EH (cell line): ENCODE data around the gene COL5A3.

Experiments used
- DNase-seq: peaks from one replicate; pipeline ENCODE4 v3.0.0-alpha.2; 2015; ENCODE audit warnings: low read depth

COL5A3 gene

GRCh38 chr19:10010939-10011338 is 635 bp upstream of the COL5A3 start:
- DNase-seq = no peak

GRCh38 chr19:10009714-10010224 is 535 bp downstream of the COL5A3 start:
- peak; percentile 29 for DNase-seq

- no peak for DNase-seq
These were observed 2.0 kb downstream of the COL5A3 start for GRCh38 chr19:10008184-10008765.

DNA sequence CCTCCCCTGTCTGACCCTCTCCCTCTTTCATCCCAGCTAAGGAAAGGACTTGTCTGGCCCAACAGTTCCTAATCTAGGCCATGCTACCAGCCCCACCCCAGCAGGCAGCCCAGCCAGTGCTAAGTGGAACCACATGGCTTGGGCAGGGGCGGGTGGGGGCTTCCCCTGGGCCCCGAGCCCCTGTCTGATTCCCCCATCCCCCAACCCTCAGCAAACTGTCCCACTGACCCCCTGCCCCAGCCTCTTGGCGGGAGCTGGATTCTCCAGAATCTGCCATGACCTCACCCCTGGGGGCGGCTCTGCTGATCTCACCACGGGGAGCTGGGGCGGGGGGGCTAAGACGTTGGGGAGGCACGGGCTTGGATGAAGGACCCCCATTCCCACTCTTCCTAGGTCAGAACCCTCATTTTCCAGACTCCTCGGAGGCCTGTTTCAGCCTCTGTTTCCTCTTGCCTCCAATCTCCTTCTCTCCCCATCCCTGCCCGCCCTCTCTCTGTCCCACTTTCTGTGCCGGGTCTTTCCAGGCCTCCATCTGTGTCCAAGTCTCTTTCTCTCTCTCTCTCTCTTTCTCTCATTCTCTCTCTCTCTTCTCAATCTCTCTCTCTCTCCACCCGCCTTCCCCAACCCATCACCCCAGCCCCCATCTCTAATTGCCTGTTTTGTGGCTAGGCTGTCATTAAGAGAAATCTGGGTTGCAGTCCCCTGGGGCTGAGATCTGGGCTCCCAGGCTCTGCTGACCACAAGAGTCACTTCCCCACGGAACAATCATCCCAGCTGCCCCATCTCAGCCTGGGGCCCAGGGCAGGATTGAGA is 2.7 kb downstream of the COL5A3 start:
- DNase-seq = peak; percentile 94

GRCh38 chr19:10006752-10007323 is 3.5 kb downstream of the COL5A3 start:
- no peak for DNase-seq

DNA sequence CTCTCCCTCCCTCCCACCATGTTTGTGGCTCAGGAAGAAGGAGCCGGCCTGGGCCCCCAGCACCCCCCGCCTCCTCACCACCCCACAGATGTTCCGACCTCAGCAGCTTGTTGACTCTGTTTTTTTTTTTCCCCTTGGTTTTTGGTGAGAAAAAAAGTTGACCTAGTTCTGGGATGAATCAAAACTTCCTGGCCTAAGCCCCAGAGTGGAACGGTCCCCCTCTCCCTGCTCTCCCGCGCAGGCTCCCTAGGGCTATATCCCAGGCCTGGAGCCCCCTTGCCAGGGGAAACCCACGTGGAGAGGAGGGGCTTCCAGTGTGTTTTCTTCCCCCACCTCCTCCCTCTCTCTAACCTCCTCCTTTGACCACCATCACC is 4.0 kb downstream of the COL5A3 start:
- DNase-seq = peak; percentile 70

DNA sequence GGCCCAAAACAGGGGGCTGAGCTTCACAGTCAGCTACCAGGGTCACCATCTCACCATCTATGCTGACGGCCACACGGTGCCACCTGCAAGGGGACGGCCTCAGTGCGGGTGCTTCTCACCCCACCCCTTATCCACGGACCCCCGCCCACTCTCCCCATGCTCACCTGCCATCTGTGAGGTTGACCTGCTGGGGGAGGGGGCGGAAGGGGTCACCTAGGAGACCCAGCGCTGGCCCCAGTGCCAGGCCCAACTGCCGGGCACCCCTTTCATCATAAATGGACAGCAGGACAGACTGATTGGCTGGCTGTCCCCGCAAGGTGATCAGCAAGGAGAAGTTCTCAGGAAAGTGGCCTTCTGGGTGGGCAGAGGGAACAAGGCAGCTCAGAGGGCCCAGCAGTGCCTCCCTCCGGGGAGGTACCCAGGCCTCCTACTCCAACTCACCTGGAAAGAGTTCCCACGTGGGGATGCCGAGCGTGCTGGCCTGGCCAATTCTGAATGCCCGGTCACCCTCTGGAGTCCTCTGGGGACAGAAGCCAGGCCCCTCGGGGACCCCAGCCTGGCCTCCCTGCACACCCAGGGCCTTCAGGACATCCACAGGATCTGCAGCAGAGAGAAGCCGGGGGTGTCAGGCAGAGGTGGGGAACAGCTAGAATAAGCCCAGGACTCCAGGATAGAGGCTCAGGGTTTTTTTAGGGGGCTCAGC is 4.5 kb downstream of the COL5A3 start:
- no peak for DNase-seq

GRCh38 chr19:10004617-10005016 is 5.7 kb downstream of the COL5A3 start:
- no peak for DNase-seq

GRCh38 chr19:10003271-10003670 is 7.0 kb downstream of the COL5A3 start:
- no peak for DNase-seq

DNA sequence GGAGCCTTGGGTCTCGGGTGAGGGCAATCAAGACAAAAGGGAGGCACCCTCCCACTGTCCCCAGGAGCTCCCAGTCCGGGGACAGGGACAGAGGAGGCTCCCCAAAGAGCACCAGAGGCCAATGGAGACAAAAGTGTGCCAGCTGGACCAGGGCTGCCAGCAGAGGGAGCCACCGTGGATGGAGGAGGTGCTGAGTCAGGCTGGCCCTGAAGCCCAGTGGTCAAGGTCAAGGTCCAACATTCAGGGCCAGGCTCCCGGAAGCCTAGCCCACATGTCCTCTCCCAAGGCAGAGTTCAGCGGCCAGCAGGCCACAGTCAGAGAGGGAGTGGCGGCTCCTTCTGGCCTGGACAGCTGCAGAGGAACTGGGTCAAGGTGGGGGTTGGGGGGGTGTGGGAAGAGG is 8.4 kb downstream of the COL5A3 start:
- peak; percentile 45 for DNase-seq

DNA sequence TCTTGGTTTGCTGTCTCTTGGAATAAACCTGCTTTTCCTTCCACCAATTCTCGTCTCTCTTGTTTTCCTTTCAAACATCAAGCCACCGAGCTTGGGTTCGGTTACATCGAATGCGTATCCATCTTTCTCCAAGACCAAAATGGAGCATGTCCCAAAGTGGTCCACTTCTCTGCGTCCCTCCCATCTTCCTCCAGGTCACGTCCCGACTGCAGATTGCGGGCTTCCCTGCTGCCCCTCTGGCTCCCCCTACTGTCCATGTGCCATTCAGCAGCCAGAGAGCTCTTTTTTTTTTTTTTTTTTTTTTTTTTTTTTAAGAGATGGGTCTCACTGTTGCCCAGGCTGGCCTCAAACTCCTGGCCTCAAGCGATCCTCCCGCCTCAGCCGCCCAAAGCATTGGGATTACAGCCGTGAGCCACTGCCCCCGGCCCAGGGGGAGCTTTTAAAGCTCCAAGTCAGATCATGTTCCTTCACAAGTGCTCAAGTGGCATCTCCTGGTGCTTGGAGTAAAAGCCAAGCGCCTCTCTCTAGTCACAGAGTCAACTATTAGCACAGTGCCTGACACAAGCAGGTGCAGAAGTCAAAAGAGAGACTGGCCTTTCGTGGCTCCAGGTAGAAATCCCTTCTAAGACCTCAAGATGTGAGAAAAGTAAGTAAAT is 10.0 kb downstream of the COL5A3 start:
- peak; percentile 80 for DNase-seq

DNA sequence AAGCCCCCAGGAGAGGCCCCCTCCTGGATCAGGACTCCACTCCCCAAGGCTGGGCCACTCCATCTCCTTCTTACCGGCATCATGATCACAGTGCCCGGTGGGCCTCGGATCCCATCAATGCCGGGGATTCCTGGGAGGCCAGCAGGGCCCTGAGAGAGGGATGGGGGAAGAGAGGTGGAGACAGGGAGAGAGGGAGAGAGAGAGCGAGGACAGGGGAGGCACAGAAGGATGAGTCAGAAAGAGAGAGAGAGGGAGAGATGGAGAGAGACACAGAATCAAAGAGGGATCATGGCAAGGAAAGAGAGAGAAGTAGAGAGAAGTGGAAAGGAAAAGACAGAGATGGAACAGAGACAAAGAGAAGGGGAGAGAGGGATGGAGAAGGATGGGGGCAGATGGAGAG is 13.8 kb downstream of the COL5A3 start:
- DNase-seq = peak; percentile 52

DNA sequence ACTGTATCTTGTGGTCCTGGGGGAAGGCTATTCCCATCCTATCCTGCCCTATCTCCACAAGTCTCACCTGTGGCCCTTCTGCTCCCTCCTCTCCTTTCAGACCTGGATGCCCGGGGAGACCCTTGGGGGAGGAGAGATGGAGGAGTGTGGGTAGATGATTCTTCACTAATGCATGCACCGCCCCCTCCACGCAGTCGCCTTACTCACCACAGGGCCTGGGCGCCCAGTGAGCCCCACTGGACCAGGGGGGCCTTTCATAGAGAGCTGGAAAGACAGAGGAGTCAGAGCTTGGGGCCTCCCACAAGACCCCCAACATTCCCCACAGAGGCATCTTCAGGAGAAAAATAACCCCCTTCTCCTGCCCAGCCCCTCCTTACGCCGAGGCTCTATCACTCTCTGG is 14.3 kb downstream of the COL5A3 start:
- no peak for DNase-seq

DNA sequence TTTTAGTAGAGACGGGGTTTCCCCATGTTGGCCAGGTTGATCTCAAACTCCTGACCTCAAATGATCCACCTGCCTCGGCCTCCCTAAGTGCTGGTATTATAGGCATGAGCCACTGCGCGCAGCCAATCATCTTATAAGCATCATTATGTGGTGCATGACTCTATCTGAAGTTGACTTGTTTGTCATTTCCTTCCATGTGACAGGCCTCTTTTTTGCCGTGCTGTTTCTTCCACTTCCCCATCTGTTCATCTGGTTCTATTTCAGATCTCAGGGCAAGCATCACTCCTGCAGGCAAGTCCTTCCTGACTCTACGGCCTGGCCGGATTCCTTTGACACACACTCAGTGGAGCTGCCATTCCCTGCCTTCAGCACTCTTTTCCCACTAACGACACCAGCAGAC is 15.2 kb downstream of the COL5A3 start:
- no peak for DNase-seq

DNA sequence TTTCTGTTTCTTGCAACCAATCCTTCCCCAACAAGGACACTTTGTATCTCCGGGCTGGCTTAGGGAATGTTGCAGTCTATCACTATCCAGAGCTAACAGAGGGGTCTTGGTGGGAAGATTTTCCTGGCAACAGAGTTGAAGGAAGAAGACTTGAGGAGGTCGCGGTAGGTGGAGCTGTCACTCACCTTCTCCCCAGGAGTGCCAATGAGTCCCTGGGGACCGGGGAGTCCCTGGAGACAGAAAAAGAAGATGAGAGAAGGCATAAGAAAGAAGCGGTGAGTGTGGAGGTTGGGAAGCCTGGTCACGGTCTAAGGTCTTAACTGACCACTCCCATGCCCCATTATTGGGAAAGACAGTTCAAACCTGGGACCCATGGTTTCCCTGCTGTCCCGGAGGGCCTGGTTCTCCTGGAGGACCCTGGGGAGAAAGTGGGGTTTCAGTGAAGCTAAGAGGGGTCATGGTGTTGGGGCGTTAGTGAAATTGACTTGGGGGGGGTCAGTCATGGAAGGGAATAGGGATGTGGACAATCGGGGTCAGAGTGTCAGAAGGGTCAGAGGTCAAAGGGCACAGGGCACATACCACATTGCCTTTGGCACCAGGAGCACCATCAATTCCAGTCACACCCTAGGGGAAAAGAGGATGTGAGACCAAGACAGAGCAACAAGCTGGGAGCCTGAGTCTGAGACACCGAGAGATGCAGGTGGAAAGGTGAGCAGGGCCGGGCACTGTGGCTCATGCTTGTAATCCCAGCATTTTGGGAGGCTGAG is 18.7 kb downstream of the COL5A3 start:
- no peak for DNase-seq

GRCh38 chr19:9989504-9989903 is 20.8 kb downstream of the COL5A3 start:
- DNase-seq = no peak

DNA sequence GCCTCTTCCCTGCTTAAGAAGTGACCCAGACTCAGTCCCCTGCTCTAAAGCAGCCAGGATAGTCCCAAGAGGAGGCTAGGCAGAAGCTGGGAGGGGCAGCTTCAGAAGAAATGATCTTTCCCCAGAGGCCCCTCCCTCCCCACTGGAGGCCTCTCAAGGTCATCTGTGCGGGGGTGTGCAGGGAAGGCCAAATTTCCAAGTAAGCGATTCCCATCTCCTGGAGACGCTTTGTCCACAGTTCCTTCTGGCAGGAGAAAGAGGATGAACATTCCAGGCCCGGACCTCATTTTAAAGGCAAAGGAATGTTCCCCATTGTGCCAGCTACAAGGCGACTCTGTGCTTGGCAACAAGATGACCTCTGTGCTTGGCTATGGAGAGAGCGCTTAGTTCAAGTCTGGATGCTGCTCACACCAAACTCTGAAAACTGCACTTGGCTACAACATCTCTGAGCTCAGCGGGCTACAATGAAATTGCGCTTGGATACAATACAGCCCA is 23.5 kb downstream of the COL5A3 start:
- peak; percentile 91 for DNase-seq

DNA sequence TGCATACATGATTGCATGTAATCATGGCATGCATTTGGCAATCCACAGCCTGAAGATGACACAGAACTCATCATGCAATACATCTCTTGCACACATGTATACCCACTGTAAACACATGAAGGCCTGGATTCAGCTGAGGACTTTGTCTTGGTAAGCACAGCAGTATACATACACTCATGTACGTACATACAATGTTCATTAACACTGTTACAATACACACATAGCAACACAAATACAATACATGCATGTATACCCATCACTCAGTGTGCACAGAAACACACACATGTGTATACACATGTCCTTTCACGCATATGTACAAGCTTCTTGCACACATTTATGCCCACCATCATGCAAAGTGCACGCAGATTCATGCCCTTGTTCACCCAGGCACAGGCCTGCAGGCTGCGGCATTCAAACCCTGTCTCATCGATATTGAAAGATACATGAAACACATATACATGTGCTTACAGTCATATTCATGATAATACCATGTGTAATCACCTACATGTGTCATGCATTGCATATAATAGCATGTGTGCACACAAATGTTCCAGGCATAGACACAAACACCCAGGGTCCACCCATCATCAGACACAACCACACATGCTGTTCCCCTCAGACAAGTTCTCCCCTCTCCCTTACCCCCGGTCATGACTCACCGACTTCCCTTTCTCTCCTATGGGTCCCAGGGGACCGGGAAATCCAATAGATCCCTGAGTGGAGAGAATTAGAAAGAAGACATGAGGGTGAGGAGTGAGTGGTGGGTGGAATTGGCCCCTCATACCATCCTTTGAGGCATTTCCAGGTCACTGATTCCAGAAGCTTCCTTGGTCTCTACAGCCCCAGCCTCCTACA is 28.7 kb downstream of the COL5A3 start:
- DNase-seq = no peak

- no peak for DNase-seq
These were observed 38.2 kb downstream of the COL5A3 start for GRCh38 chr19:9972103-9972502.
